Mesodermal cell (in vitro differentiated cells): Measurements from ENCODE around the gene NDUFS4.
"Not testable (repeated sequence)": the region's sequence is repeated elsewhere in the genome, so short reads cannot be mapped to it uniquely, and the experiment has no call there.

Experiments
- H3K27ac ChIP-seq: 2 replicates; pipeline ENCODE4 v1.7.0; 2013; ENCODE audit warnings: mild to moderate bottlenecking, low read depth, low read length, moderate library complexity; ENCODE audit not compliant: severe bottlenecking
- H3K36me3 ChIP-seq: 2 replicates; pipeline ENCODE4 v1.7.1; 2013; ENCODE audit warnings: mild to moderate bottlenecking, low read length, moderate library complexity; ENCODE audit not compliant: control insufficient read depth, insufficient read depth
- H3K4me1 ChIP-seq: one replicate; pipeline ENCODE4 v1.7.1; 2013; ENCODE audit warnings: mild to moderate bottlenecking, low read length; ENCODE audit not compliant: insufficient read depth, control insufficient read depth, poor library complexity, severe bottlenecking
- H3K4me3 ChIP-seq: 2 replicates; pipeline ENCODE4 v1.7.0; 2013; ENCODE audit warnings: low read length, control low read depth, mild to moderate bottlenecking; ENCODE audit not compliant: insufficient read depth, poor library complexity, severe bottlenecking; ENCODE audit errors: extremely low read depth
- H3K9me3 ChIP-seq: 2 replicates; pipeline ENCODE4 v1.7.1; 2013; ENCODE audit warnings: mild to moderate bottlenecking, low read length, moderate library complexity; ENCODE audit not compliant: control insufficient read depth
- WGBS, 2 experiments: methylation state at CpG; one replicate each; pipeline ENCODE4 v1.1.5; 2013; ENCODE audit warnings: missing lambda C conversion rate in 2 of 2; ENCODE audit not compliant: insufficient coverage in 2 of 2; 5-methylcytosine and 5-hydroxymethylcytosine counted together

Gene NDUFS4

GRCh38 chr5:53645078-53645477 lies 84.6 kb downstream of the NDUFS4 start:
- H3K36me3 ChIP-seq = peaks cover 24% of the 10 kb centered on the region
- H3K27ac ChIP-seq = no peak overlapping the region
- peaks cover 10% of the 10 kb centered on the region for H3K4me1 ChIP-seq
- no CpG with 5 or more reads among the region's 2 CpGs for WGBS, 2 experiments
- H3K9me3 ChIP-seq = no peaks in the 10 kb centered on the region
- H3K4me3 ChIP-seq = no peak overlapping the region

- peaks cover 3% of the 10 kb centered on the region for H3K4me1 ChIP-seq
- H3K27ac ChIP-seq = no peak overlapping the region
- H3K4me3 ChIP-seq = no peak overlapping the region
- 88 to 100% methylated on average over 1 of the region's 2 CpGs for WGBS, 2 experiments
- H3K36me3 ChIP-seq = peaks cover 24% of the 10 kb centered on the region
- no peaks in the 10 kb centered on the region for H3K9me3 ChIP-seq
Measured at GRCh38 chr5:53649352-53649751, 88.9 kb downstream of the NDUFS4 start.

- not testable (repeated sequence) for H3K4me3 ChIP-seq, H3K4me1 ChIP-seq, H3K36me3 ChIP-seq, H3K27ac ChIP-seq, H3K9me3 ChIP-seq
- no CpG with 5 or more reads among the region's 4 CpGs for WGBS, 2 experiments
Measured at GRCh38 chr5:53660573-53660972, 100.1 kb downstream of the NDUFS4 start.

GRCh38 chr5:53665313-53665712 lies 104.9 kb downstream of the NDUFS4 start:
- not testable (repeated sequence) for H3K27ac ChIP-seq, H3K9me3 ChIP-seq, H3K4me3 ChIP-seq, H3K36me3 ChIP-seq, H3K4me1 ChIP-seq
- 96% methylated on average over 4 to 5 of the region's 11 CpGs for WGBS, 2 experiments

- Histone ChIP-seq H3K36me3 (peaks cover 6% of the 10 kb centered on the region), H3K9me3 (no peaks in the 10 kb centered on the region), H3K27ac (no peak overlapping the region), H3K4me1 (no peaks in the 10 kb centered on the region), H3K4me3 (no peak overlapping the region)
- no CpG with 5 or more reads among the region's 2 CpGs for WGBS, 2 experiments
Measured at GRCh38 chr5:53667621-53668020, 107.2 kb downstream of the NDUFS4 start.

- Histone ChIP-seq H3K36me3 (peaks cover under 1% of the 10 kb centered on the region), H3K4me1 (no peaks in the 10 kb centered on the region), H3K4me3 (no peak overlapping the region), H3K27ac (no peak overlapping the region), H3K9me3 (no peaks in the 10 kb centered on the region)
- no CpG with 5 or more reads among the region's 3 CpGs for WGBS, 2 experiments
Measured at GRCh38 chr5:53671447-53671846, 111.0 kb downstream of the NDUFS4 start.

- no peak overlapping the region for H3K27ac ChIP-seq
- no peak overlapping the region for H3K4me3 ChIP-seq
- H3K36me3 ChIP-seq = no peaks in the 10 kb centered on the region
- no peaks in the 10 kb centered on the region for H3K9me3 ChIP-seq
- H3K4me1 ChIP-seq = no peaks in the 10 kb centered on the region
- no CpG with 5 or more reads among the region's 1 CpG for WGBS, 2 experiments
Measured at GRCh38 chr5:53674121-53674520, 113.7 kb downstream of the NDUFS4 start.

- Histone ChIP-seq H3K36me3 (peaks cover 4% of the 10 kb centered on the region), H3K4me3 (no peak overlapping the region), H3K27ac (no peak overlapping the region), H3K4me1 (no peaks in the 10 kb centered on the region), H3K9me3 (no peaks in the 10 kb centered on the region)
- 100% methylated on average over 1 of the region's 3 CpGs; no CpG with 5 or more reads in 1 of the 2 experiments for WGBS, 2 experiments
Measured at GRCh38 chr5:53677632-53678031, 117.2 kb downstream of the NDUFS4 start.

- no peaks in the 10 kb centered on the region for H3K9me3 ChIP-seq
- H3K36me3 ChIP-seq = peaks cover 11% of the 10 kb centered on the region
- H3K4me1 ChIP-seq = no peaks in the 10 kb centered on the region
- no peak overlapping the region for H3K27ac ChIP-seq
- no peak overlapping the region for H3K4me3 ChIP-seq
- WGBS, 2 experiments = no CpG with 5 or more reads among the region's 3 CpGs
Measured at GRCh38 chr5:53678981-53679660, 118.7 kb downstream of the NDUFS4 start.

- WGBS, 2 experiments = no CpG with 5 or more reads among the region's 1 CpG
- no peaks in the 10 kb centered on the region for H3K4me1 ChIP-seq
Measured at GRCh38 chr5:53681079-53681478, 120.6 kb downstream of the NDUFS4 start.

GRCh38 chr5:53691014-53691413 lies 130.6 kb downstream of the NDUFS4 start:
- Histone ChIP-seq H3K27ac (no peak overlapping the region), H3K4me3 (no peak overlapping the region), H3K9me3 (peaks cover 22% of the 10 kb centered on the region), H3K36me3 (no peaks in the 10 kb centered on the region), H3K4me1 (no peaks in the 10 kb centered on the region)

More at GRCh38 chr5:53681079-53681478, 120.6 kb downstream of the NDUFS4 start:
- peaks cover 15% of the 10 kb centered on the region for H3K36me3 ChIP-seq
- H3K4me3 ChIP-seq = no peak overlapping the region
- no peaks in the 10 kb centered on the region for H3K9me3 ChIP-seq
- H3K27ac ChIP-seq = no peak overlapping the region
